ENCODE measurements around the gene RAB11B. TPM values are rescaled to one million over a fixed set of nuclear protein-coding genes. Genes with fewer than 3 reads are reported as not detected.
"Not testable (repeated sequence)": the region's sequence is repeated elsewhere in the genome, so short reads cannot be mapped to it uniquely, and the experiment has no call there.

RAB11B gene
- total RNA-seq, 1 experiment from 2014 or later: 135 TPM

- POLR2A ChIA-PET: no interaction called here
- no peak overlapping the region for H3K4me3 ChIP-seq (ENCODE audit: low read depth in 2 of 2, low read length in 2 of 2)
These were observed 12.6 kb upstream of the RAB11B start for GRCh38 chr19:8377598-8377997.

GRCh38 chr19:8379156-8379891 is 10.8 kb upstream of the RAB11B start:
- BruUV-seq (replicated peaks); intact Hi-C loops (cut with micrococcal nuclease; ENCODE audit: unreplicated experiment); POLR2A ChIA-PET: not testable (repeated sequence)

More at GRCh38 chr19:8377598-8377997, 12.6 kb upstream of the RAB11B start:
- H3K27me3 ChIP-seq (ENCODE audit: control insufficient read depth, insufficient read depth, low read length): no peaks in the 10 kb centered on the region
- H3K27ac ChIP-seq (ENCODE audit: low read length): no peak overlapping the region
- H3K9me3 ChIP-seq (ENCODE audit: control insufficient read depth, insufficient read depth, low read depth, low read length): no peaks in the 10 kb centered on the region
- CTCF ChIA-PET: no interaction called here
- no TSS peak for BruUV-seq (replicated peaks)
- no peaks in the 10 kb centered on the region for H3K4me1 ChIP-seq (ENCODE audit: control insufficient read depth, insufficient read depth, low read length)
- H3K36me3 ChIP-seq (ENCODE audit: control insufficient read depth, insufficient read depth, low read length): no peaks in the 10 kb centered on the region; the same call in 1 of the 2 replicates
- intact Hi-C loops (cut with micrococcal nuclease; ENCODE audit: unreplicated experiment): no loop called here
- no peak for ATAC-seq
- no peak for TF ChIP-seq POLR2AphosphoS5 (IDR thresholded peaks at IDR 0.05; ENCODE audit: low read depth, low read length)
- TF ChIP-seq CTCF (IDR thresholded peaks at IDR 0.05): no peak
- no peak for TF ChIP-seq REST (IDR thresholded peaks at IDR 0.05; ENCODE audit: insufficient read depth in 1 of 2, low read depth in 2 of 2, low read length in 1 of 2)
- no peak for TF ChIP-seq SIN3A (IDR thresholded peaks at IDR 0.05; ENCODE audit: borderline replicate concordance, insufficient read depth, low read depth, low read length)
- no peak for TF ChIP-seq TCF7L2 (IDR thresholded peaks at IDR 0.05; ENCODE audit: low read depth, low read length)
- in situ Hi-C loops (cut with HindIII; ENCODE audit: low pct_unique_long_range_greater_than_20kb, low sequenced_read_pairs): no loop called here
- no peak for DNase-seq (ENCODE audit: low read depth, low spot score)

GRCh38 chr19:8384569-8384968 is 5.6 kb upstream of the RAB11B start:
- in situ Hi-C loops (cut with HindIII; ENCODE audit: low pct_unique_long_range_greater_than_20kb, low sequenced_read_pairs); ATAC-seq; intact Hi-C loops (cut with micrococcal nuclease; ENCODE audit: unreplicated experiment); CTCF ChIA-PET; H3K4me3 ChIP-seq (ENCODE audit: low read depth in 2 of 2, low read length in 2 of 2); H3K27ac ChIP-seq (ENCODE audit: low read length); H3K27me3 ChIP-seq (ENCODE audit: control insufficient read depth, insufficient read depth, low read length); POLR2A ChIA-PET; BruUV-seq (replicated peaks); H3K9me3 ChIP-seq (ENCODE audit: control insufficient read depth, insufficient read depth, low read depth, low read length); H3K4me1 ChIP-seq (ENCODE audit: control insufficient read depth, insufficient read depth, low read length); H3K36me3 ChIP-seq (ENCODE audit: control insufficient read depth, insufficient read depth, low read length); DNase-seq (ENCODE audit: low read depth, low spot score): not testable (repeated sequence)

More at GRCh38 chr19:8379156-8379891, 10.8 kb upstream of the RAB11B start:
- H3K27ac ChIP-seq (ENCODE audit: low read length); H3K27me3 ChIP-seq (ENCODE audit: control insufficient read depth, insufficient read depth, low read length); CTCF ChIA-PET; H3K4me3 ChIP-seq (ENCODE audit: low read depth in 2 of 2, low read length in 2 of 2); H3K4me1 ChIP-seq (ENCODE audit: control insufficient read depth, insufficient read depth, low read length); in situ Hi-C loops (cut with HindIII; ENCODE audit: low pct_unique_long_range_greater_than_20kb, low sequenced_read_pairs); H3K9me3 ChIP-seq (ENCODE audit: control insufficient read depth, insufficient read depth, low read depth, low read length); DNase-seq (ENCODE audit: low read depth, low spot score); ATAC-seq; H3K36me3 ChIP-seq (ENCODE audit: control insufficient read depth, insufficient read depth, low read length): not testable (repeated sequence)

GRCh38 chr19:8385103-8385502 is 5.1 kb upstream of the RAB11B start:
- CTCF ChIA-PET; in situ Hi-C loops (cut with HindIII; ENCODE audit: low pct_unique_long_range_greater_than_20kb, low sequenced_read_pairs); H3K9me3 ChIP-seq (ENCODE audit: control insufficient read depth, insufficient read depth, low read depth, low read length); H3K27ac ChIP-seq (ENCODE audit: low read length); DNase-seq (ENCODE audit: low read depth, low spot score); H3K36me3 ChIP-seq (ENCODE audit: control insufficient read depth, insufficient read depth, low read length); H3K27me3 ChIP-seq (ENCODE audit: control insufficient read depth, insufficient read depth, low read length); H3K4me1 ChIP-seq (ENCODE audit: control insufficient read depth, insufficient read depth, low read length); BruUV-seq (replicated peaks); POLR2A ChIA-PET; intact Hi-C loops (cut with micrococcal nuclease; ENCODE audit: unreplicated experiment); ATAC-seq; H3K4me3 ChIP-seq (ENCODE audit: low read depth in 2 of 2, low read length in 2 of 2): not testable (repeated sequence)

- BruUV-seq (replicated peaks); H3K36me3 ChIP-seq (ENCODE audit: control insufficient read depth, insufficient read depth, low read length); H3K27me3 ChIP-seq (ENCODE audit: control insufficient read depth, insufficient read depth, low read length); ATAC-seq; H3K4me1 ChIP-seq (ENCODE audit: control insufficient read depth, insufficient read depth, low read length); POLR2A ChIA-PET; H3K27ac ChIP-seq (ENCODE audit: low read length); CTCF ChIA-PET; intact Hi-C loops (cut with micrococcal nuclease; ENCODE audit: unreplicated experiment); H3K4me3 ChIP-seq (ENCODE audit: low read depth in 2 of 2, low read length in 2 of 2); DNase-seq (ENCODE audit: low read depth, low spot score); H3K9me3 ChIP-seq (ENCODE audit: control insufficient read depth, insufficient read depth, low read depth, low read length); in situ Hi-C loops (cut with HindIII; ENCODE audit: low pct_unique_long_range_greater_than_20kb, low sequenced_read_pairs): not testable (repeated sequence)
These were observed 4.6 kb upstream of the RAB11B start for GRCh38 chr19:8385566-8385965.
